Inflammatory macrophage treated with lipopolysaccharide for 1 hour (primary cell): Measurements from ENCODE around the gene SLC16A10.
"Not testable (repeated sequence)": the region's sequence is repeated elsewhere in the genome, so short reads cannot be mapped to it uniquely, and the experiment has no call there.

Source experiments
- DNase-seq, 2 donors: peaks; one replicate each; pipeline ENCODE4 v3.0.0-alpha.2; 2020 to 2022

The SLC16A10 gene

GRCh38 chr6:111087871-111088667 lies 766 bp downstream of the SLC16A10 start:
- no peak for DNase-seq

- DNase-seq: no peak
Measured at GRCh38 chr6:111088668-111089003, 1.3 kb downstream of the SLC16A10 start.

DNA sequence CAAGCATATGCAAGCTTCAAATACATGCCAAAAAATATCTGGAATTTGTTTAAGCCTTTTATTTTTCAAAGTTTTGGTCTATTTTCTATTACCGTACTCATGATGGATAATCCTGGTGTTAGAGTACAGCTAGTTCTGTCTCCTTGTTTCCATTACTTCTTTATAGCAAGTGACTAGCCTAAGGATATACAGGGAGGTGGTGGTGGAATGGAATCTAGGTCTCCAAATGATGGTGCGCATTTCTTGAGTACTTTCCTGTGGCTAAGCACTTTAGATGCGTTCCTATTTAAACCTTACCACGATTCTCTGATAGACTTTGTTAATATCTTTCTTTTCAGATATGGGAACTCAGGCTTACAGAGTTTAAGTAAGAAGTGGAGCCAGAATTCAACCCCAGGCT lies 3.5 kb downstream of the SLC16A10 start:
- DNase-seq: no peak

DNA sequence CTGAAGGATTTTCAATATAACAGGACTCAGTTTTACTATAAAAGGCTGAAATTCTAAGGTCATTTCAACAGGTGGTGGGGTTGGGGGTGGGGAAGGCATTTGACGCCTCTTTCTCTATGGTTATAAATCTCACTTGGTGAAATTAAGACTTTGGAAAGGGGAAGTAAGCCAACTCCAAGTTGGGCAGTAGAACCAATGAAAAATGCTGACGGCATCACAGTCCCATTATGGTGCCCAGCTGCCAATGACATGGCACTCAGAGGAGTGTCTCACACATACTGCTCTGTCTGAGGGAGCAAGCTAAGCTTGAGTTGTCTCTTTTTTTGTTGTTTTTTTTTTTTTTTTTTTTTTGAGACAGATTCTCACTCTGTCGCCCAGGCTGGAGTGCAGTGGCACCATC lies 4.7 kb downstream of the SLC16A10 start:
- no peak for DNase-seq

GRCh38 chr6:111095488-111095887 lies 8.2 kb downstream of the SLC16A10 start:
- not testable (repeated sequence) for DNase-seq

DNA sequence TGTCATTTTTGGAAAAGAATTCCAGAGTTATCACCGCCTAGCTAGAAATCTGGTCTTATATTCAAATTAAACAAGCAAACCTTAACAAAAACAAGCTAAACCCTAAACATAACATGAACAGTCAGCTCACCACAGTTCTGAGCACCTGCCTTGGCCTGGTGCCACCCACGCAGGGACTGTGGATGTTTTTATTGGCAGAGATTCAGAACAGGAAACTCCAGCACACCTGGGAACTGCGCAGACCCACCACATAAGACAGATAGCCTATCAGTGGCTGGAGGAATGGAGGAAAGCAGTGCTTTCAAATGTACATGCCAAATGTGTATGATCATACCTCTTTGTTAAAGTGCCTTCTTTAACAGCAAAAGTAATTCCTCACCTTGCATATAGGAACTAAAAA lies 8.9 kb downstream of the SLC16A10 start:
- no peak for DNase-seq

DNA sequence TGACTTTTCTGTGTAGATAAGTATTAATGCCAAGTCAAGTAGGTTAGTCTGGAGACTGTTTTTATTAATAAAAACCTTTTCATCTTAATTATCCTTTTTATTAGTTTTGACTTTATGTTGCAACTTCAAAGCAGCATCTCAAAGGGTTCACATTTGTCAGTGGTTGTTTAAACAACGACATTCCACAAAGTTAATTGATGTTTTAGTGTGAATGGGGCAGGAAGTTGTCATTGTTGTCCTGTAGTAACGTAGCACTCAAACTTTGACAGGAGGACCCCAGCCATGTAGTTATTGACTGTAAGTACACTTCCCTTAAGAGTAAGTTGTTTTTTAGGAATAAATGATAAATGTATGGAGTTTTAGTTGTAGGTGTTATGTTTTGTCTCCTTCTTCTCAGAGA lies 11.3 kb downstream of the SLC16A10 start:
- DNase-seq: no peak

GRCh38 chr6:111101987-111102386 lies 14.7 kb downstream of the SLC16A10 start:
- no peak for DNase-seq

DNA sequence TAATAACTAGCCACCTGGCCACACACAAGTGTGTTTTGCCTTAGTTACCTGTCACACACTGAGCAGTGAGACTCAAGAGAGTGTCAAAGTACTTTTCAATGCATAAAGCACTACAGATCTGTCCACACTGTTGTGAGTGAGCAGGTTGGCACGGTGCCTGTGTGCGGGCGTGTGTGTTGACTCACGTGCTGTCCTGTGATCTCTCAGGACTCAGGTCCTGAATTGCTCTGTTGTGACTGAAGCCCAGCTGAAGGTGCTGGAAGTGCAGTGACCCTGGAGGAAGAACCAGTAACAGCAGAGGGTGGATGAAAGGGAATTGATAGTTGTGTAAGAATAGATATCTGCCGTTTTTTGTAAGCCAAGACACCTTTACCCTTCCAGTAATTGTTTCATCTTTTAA lies 18.3 kb downstream of the SLC16A10 start:
- peak; percentile 43 to 57 for DNase-seq

GRCh38 chr6:111107589-111107988 lies 20.3 kb downstream of the SLC16A10 start:
- DNase-seq: no peak

DNA sequence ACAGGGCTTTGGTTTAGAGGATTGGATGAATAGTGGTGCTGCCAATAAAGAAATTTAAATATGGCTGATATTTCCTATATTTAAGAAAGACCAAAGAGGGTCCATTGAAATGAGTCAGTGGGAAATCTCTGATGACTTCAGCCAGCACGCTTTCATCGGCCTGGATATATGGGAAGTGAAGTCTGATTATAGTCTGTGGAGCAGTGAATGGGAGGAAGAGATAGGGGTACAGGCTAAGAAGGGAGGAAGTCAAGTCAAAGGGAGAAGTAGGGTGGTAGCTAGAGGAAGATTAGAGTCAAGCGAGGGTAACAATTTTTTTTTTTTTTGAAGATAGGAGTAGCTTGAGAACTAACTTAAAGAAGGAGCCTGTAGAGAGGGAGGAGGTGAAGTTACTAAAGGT lies 22.7 kb downstream of the SLC16A10 start:
- peak in 1 of 2 donors; percentile 21 for DNase-seq

- DNase-seq: peak; percentile 41 to 42
Measured at GRCh38 chr6:111113336-111114086, 26.2 kb downstream of the SLC16A10 start.

DNA sequence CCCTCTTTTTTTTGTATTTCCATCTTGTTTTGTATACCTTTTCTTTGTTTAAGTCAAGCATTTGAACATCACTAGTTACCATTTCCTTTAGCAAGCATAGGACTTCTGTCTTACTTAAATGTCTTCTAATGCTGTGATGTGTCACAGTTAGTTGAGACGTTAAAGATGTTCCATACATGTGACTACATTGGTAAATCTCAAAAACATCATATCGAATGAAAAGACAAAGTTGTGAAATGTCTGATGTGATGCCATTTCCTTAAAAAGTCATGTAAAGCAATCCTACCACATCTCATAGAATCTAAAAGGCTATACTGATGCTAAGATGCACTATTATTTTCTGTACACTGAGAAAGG lies 26.8 kb downstream of the SLC16A10 start:
- peak; percentile 88 to 90 for DNase-seq

DNA sequence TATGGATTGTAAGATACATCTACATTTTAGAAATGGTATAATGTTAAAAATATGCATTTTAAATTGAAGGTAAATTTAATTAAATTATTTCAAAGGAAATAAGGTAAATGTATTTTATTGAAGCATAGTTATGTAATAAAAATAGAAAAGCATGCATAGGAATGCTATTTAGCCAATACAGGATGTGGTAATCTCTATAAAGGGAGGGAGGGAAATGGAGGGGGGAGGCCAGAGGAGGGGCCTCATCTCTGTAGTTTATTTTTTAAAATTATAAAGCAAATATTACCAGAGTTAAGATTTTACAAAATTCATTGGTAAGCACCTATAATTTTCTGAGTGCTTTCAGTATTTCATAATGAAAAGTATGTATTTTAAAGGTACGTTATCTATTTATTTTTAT lies 27.2 kb downstream of the SLC16A10 start:
- DNase-seq: no peak

- DNase-seq: no peak
Measured at GRCh38 chr6:111118826-111119225, 31.5 kb downstream of the SLC16A10 start.

- peak; percentile 96 to 97 for DNase-seq
Measured at GRCh38 chr6:111119571-111120329, 32.4 kb downstream of the SLC16A10 start.

- DNase-seq: no peak
Measured at GRCh38 chr6:111121789-111122350, 34.6 kb downstream of the SLC16A10 start.

DNA sequence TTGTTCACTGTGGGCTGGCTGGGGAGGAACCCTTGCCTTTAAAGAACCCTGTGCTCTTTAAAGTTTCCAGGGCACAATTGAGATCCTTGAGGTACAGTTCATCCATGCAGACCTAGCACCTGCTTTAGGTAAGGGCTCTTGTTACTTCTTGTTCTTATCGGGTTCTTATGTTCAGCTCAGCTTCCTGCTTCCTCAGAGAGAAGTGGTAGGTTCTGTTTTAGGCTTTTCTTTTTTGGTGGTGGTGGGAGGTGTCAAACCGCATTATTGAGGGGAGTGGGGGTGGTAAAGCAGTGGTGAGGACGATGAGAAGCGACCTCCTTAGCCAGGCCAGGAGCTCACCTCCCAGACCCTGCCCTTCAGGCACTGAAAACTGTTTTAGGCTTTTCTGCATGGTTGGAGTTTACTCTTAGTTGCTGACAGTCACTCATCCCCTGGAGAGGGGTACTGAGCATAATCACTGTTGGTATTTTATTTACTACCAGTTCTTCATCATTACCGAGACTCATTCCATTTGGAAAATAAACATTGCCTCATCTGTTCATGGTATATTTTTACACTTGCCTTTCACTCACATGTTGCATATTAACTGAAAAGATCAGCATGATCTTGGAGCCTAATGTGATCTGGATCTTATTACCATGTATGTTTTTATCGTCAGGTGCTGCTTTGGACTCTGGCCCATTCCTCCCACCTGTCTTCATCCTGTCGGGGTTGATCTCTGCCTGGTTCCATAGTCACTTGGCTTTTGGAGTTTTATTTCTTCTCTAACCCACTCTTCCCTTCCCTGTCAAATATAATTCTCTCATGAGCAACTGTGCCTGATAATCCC lies 35.4 kb downstream of the SLC16A10 start:
- no peak for DNase-seq

DNA sequence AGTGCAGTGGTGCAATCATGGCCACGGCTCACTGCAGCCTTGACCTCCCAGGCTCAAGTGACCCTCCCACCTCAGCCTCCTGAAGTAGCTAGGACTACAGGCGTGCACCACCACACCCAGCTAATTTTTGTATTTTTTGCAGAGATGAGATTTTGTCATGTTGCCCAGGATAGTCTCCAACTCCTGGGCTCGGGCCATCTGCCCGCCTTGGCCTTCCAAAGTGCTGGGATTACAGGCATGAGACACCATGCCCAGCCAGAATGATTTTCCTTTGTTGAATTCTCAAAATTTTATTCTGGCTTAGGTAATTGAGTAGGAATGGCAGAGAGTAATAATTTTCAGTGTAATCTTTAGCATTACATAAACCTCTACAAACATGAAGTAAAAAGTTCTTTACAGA lies 37.1 kb downstream of the SLC16A10 start:
- no peak for DNase-seq

GRCh38 chr6:111129013-111129412 lies 41.7 kb downstream of the SLC16A10 start:
- DNase-seq: no peak

DNA sequence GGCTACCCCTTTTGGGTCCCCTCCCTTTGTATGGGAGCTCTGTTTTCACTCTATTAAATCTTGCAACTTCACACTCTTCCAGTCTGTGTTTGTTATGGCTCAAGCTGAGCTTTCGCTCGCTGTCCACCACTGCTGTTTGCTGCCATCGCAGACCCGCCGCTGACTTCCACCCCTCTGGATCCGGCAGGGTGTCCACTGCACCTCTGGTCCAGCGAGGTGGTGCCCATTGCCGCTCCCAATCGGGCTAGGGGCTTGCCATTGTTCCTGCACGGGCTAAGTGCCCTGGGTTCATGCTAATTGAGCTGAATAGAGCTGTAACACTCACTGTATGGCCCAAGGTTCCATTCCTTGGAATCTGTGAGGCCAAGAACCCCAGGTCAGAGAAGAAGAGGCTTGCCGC lies 43.7 kb downstream of the SLC16A10 start:
- not testable (repeated sequence) for DNase-seq

DNA sequence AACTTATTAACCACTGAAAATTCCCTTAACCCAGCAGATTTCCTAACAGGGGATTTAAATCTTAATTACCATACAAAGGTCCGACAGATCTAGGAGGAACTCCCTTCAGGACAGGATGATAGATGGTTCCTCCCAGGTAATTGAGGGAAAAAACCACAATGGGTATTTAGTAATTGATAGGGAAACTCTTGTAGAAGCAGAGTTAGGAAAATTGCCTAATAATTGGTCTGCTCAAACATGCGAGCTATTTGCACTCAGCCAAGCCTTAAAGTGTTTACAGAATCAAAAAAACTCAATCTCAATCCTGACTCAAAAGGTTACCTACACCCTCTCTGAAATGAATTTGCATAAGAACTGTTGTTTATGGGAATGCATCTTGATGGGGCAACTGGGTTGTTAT lies 45.4 kb downstream of the SLC16A10 start:
- not testable (repeated sequence) for DNase-seq
